SK-N-SH (cell line): ENCODE data around the gene MCRIP2. TPM values are rescaled to one million over a fixed set of nuclear protein-coding genes. Genes with fewer than 3 reads are reported as not detected.

ENCODE experiments used
- CTCF ChIA-PET: fragments of 300-600, 350-600 bp; formaldehyde crosslinking; extraction: SDS; loops from one replicate; lab custom pipeline; 2021; lab: Yijun Ruan, JAX
- POLR2A ChIA-PET: fragments of 350-600 bp; sonication (Branson Sonifier 250); formaldehyde crosslinking; extraction: SDS; loops from one replicate; lab custom pipeline; 2020; ENCODE audit warnings: antibody characterized with exemption, inconsistent platforms; lab: Yijun Ruan, JAX
- DNase-seq: peaks from one replicate; pipeline ENCODE4 v3.0.0; 2012
- H2AFZ ChIP-seq: fragments of 200-600 bp; sonication (generic); 2 replicates; pipeline ENCODE4 v1.8.1; 2016; ENCODE audit warnings: antibody characterized with exemption, mild to moderate bottlenecking, low read depth
- H3F3A ChIP-seq: fragments of 200-600 bp; sonication (generic); replicated peaks from 2 replicates; pipeline ENCODE3; 2016; ENCODE audit warnings: antibody characterized with exemption, mild to moderate bottlenecking; ENCODE audit not compliant: insufficient read depth
- H3K27ac ChIP-seq, 2 experiments: fragments of 200-500 bp in 1 of 2; fragments of 200-600 bp in 1 of 2; sonication (Bioruptor generic) in 1 of 2; sonication (generic), shearing (Covaris generic) in 1 of 2; 2 replicates each; pipeline versions ENCODE4 v1.5.1 to v1.6.1; 2014 to 2016; ENCODE audit warnings: low read depth in 2 of 2, inconsistent platforms in 1 of 2, low read length in 1 of 2, mild to moderate bottlenecking in 1 of 2, mixed read lengths in 1 of 2
- H3K27me3 ChIP-seq: fragments of 200-600 bp; sonication (generic), shearing (Covaris generic); 2 replicates; pipeline ENCODE4 v1.6.1; 2016; ENCODE audit warnings: mixed run types; ENCODE audit not compliant: insufficient read depth
- H3K36me3 ChIP-seq, 2 experiments: fragments of 200-500 bp in 1 of 2; fragments of 200-600 bp in 1 of 2; sonication (Bioruptor generic) in 1 of 2; sonication (generic) in 1 of 2; replicated peaks in 1 of 2; 2 replicates each; pipeline versions ENCODE3 to v1.5.1; 2014 to 2016; ENCODE audit warnings: low read length in 1 of 2, mild to moderate bottlenecking in 1 of 2; ENCODE audit not compliant: insufficient read depth in 2 of 2, control insufficient read depth in 1 of 2
- H3K4me1 ChIP-seq, 2 experiments: fragments of 200-500 bp in 1 of 2; fragments of 200-600 bp in 1 of 2; sonication (Bioruptor generic) in 1 of 2; sonication (generic), shearing (Covaris generic) in 1 of 2; 2 replicates each; pipeline versions ENCODE4 v1.5.1 to v1.6.1; 2014 to 2016; ENCODE audit warnings: low read depth in 1 of 2, low read length in 1 of 2, mixed run types in 1 of 2; ENCODE audit not compliant: insufficient read depth in 2 of 2, control insufficient read depth in 1 of 2
- H3K4me2 ChIP-seq: fragments of 200-600 bp; sonication (generic), shearing (Covaris generic); 2 replicates; pipeline ENCODE4 v1.6.1; 2017; ENCODE audit warnings: mixed run types
- H3K4me3 ChIP-seq, 2 experiments: fragments of 200-500 bp in 1 of 2; fragments of 200-600 bp in 1 of 2; sonication (Bioruptor generic) in 1 of 2; sonication (generic), shearing (Covaris generic) in 1 of 2; 2 replicates each; pipeline versions ENCODE4 v1.5.1 to v1.8.1; 2014 to 2016; ENCODE audit warnings: low read depth in 2 of 2, inconsistent platforms in 1 of 2, low read length in 1 of 2, mild to moderate bottlenecking in 1 of 2, mixed read lengths in 1 of 2, moderate library complexity in 1 of 2
- H3K79me2 ChIP-seq: fragments of 200-600 bp; sonication (generic); 2 replicates; pipeline ENCODE4 v1.8.1; 2017; ENCODE audit warnings: mild to moderate bottlenecking; ENCODE audit not compliant: insufficient read depth
- H3K9ac ChIP-seq: fragments of 200-600 bp; sonication (generic); 2 replicates; pipeline ENCODE4 v1.6.1; 2017; ENCODE audit warnings: mixed run types
- H3K9me2 ChIP-seq: fragments of 200-600 bp; sonication (generic); 2 replicates; pipeline ENCODE4 v1.6.1; 2017; ENCODE audit warnings: mixed run types
- H3K9me3 ChIP-seq: fragments of 200-600 bp; sonication (generic); 2 replicates; pipeline ENCODE4 v1.6.1; 2017; ENCODE audit warnings: mixed run types, mild to moderate bottlenecking, moderate library complexity
- H4K20me1 ChIP-seq: fragments of 200-600 bp; sonication (generic); 2 replicates; pipeline ENCODE4 v1.6.1; 2017; ENCODE audit warnings: mild to moderate bottlenecking, mixed run types; ENCODE audit not compliant: insufficient read depth
- ELF1 ChIP-seq: IDR thresholded peaks from 2 replicates; pipeline ENCODE4 v1.4.0; 2012
- FOXM1 ChIP-seq: IDR thresholded peaks from 2 replicates; pipeline ENCODE4 v1.4.0; 2012; ENCODE audit warnings: low read depth, mild to moderate bottlenecking
- JUND ChIP-seq: IDR thresholded peaks from 2 replicates; pipeline ENCODE4 v1.4.0; 2012
- MEF2A ChIP-seq: IDR thresholded peaks from 2 replicates; pipeline ENCODE4 v1.4.0; 2012; ENCODE audit warnings: low read depth, borderline replicate concordance
- MXI1 ChIP-seq: IDR thresholded peaks from 2 replicates; pipeline ENCODE4 v1.6.1; 2012; ENCODE audit warnings: mild to moderate bottlenecking, low read depth, low read length, improper control_type of control experiment
- NRF1 ChIP-seq: IDR thresholded peaks from 2 replicates; pipeline ENCODE4 v1.6.1; 2012; ENCODE audit warnings: low read depth, mild to moderate bottlenecking, low read length
- POLR2AphosphoS5 ChIP-seq: IDR thresholded peaks from 2 replicates; pipeline ENCODE4 v1.6.1; 2012; ENCODE audit warnings: low read depth, low read length
- RAD21 ChIP-seq: IDR thresholded peaks from 2 replicates; pipeline ENCODE4 v1.6.1; 2012; ENCODE audit warnings: mild to moderate bottlenecking, low read length
- RFX5 ChIP-seq: IDR thresholded peaks from 2 replicates; pipeline ENCODE4 v1.6.1; 2012; ENCODE audit warnings: mild to moderate bottlenecking, improper control_type of control experiment, low read length
- RXRA ChIP-seq: IDR thresholded peaks from 2 replicates; pipeline ENCODE4 v1.4.0; 2012; ENCODE audit warnings: low read depth, mild to moderate bottlenecking, borderline replicate concordance
- SIN3A ChIP-seq: IDR thresholded peaks from 2 replicates; pipeline ENCODE4 v1.6.1; 2012; ENCODE audit warnings: low read depth, mild to moderate bottlenecking, low read length, moderate library complexity, borderline replicate concordance
- TAF1 ChIP-seq: IDR thresholded peaks from 2 replicates; pipeline ENCODE4 v1.6.1; 2012; ENCODE audit warnings: low read depth, mild to moderate bottlenecking, low read length, moderate library complexity, borderline replicate concordance
- TCF12 ChIP-seq: IDR thresholded peaks from 2 replicates; pipeline ENCODE4 v1.4.0; 2012
- YY1 ChIP-seq: IDR thresholded peaks from 2 replicates; pipeline ENCODE4 v1.4.0; 2012; ENCODE audit warnings: low read depth, mild to moderate bottlenecking
- WGBS: methylation state at CpG from one replicate; pipeline ENCODE4 v1.1.6; 2017; ENCODE audit warnings: low lambda C conversion rate; 5-methylcytosine and 5-hydroxymethylcytosine counted together
- polyA plus RNA-seq, 3 experiments: library from polyadenylated mRNA; depleted of rRNA; stranded (reverse); fragments of >200 nt; gene quantifications; 2 replicates each; pipeline ENCODE4 v1.2.3, GENCODE V29; 2012
- TF ChIP-seq, protein P1 (sequence below): IDR thresholded peaks from 2 replicates; pipeline ENCODE4 v1.4.0; 2012; ENCODE audit warnings: low read depth, borderline replicate concordance
- TF ChIP-seq, protein P2 (sequence below): IDR thresholded peaks from 2 replicates; pipeline ENCODE4 v1.4.0; 2012; ENCODE audit warnings: low read depth
- TF ChIP-seq, protein P3 (sequence below): IDR thresholded peaks from 2 replicates; pipeline ENCODE4 v1.4.0; 2012; ENCODE audit warnings: low read depth, borderline replicate concordance
- TF ChIP-seq, protein P4 (sequence below): IDR thresholded peaks from 2 replicates; pipeline ENCODE4 v1.6.1; 2012; ENCODE audit warnings: mild to moderate bottlenecking, low read depth, low read length, moderate library complexity
- TF ChIP-seq, protein P5 (sequence below): fragments of 150-350 bp; IDR thresholded peaks from 2 replicates; pipeline ENCODE4 v1.6.1; 2017; ENCODE audit warnings: antibody characterized with exemption, low read length, low read depth, borderline replicate concordance

Gene MCRIP2
- polyA plus RNA-seq, 1 of the 3 experiments (the other 2 are of a cell fraction): 36.9 TPM

DNA sequence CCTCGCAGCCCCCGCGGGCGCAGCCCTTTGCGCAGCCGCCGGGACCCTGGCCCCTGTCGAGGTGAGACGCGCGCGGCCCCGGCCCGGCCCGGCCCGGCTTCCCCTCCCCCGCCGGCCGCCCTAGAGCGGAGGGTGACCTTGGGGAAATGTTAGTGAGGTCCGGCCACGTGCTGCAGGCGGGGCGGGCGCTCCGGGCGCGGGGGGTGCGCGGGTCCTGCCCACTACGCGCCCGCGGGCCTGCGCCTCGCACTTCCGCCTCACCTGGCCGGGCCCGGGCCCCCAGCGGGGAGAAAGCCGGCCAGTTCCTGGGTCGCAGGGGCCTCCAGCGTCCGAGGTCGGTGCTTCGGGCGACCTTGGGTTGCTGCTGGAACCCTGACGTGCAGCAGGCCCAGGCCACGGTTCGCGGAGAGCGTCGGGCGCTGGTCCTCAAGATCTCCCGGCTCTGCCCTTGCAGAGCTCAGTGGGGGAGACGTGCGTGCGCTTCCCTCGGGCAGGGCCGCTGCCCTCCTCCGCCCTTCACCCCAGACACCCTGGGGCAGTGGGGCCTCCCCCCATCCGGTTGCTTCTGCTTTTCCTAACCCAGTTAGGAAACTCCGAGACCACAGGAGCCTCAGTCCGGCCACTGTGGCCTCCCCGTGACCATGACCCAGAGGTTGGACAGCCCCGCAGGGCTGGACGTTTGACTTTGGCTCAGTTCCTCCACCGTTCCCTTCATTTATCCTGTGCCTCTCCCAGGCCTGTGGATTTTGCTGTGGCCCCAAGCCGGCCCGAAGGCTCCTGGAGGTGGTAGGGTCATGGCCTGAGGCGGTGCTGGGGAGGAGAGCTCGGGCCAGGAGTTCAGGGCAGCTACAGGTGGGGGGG is 791 bp downstream of the MCRIP2 start:
- POLR2A ChIA-PET: interaction anchor here (1.0 to 1.9 kb wide), 2 partner anchors 10 to 37 kb away, joined by 4 read pairs; no protein-coding TSS in a partner anchor
- CTCF ChIA-PET: interaction anchor here (0.6 to 2.1 kb wide), 5 partner anchors 14 to 52 kb away, joined by 3 to 11 read pairs (median 3); partner anchors contain the start of genes RAB40C and STUB1
- no peaks in the 10 kb centered on the region for H3K9me3 ChIP-seq
- TF ChIP-seq, protein P1, sequence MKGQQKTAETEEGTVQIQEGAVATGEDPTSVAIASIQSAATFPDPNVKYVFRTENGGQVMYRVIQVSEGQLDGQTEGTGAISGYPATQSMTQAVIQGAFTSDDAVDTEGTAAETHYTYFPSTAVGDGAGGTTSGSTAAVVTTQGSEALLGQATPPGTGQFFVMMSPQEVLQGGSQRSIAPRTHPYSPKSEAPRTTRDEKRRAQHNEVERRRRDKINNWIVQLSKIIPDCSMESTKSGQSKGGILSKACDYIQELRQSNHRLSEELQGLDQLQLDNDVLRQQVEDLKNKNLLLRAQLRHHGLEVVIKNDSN: peak; percentile 66; the same call in 1 of the 2 replicates
- no peak for TF ChIP-seq JUND
- TF ChIP-seq, protein P2, sequence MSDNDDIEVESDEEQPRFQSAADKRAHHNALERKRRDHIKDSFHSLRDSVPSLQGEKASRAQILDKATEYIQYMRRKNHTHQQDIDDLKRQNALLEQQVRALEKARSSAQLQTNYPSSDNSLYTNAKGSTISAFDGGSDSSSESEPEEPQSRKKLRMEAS: peak; percentile 74; the same call in 1 of the 2 replicates
- TF ChIP-seq ELF1: no peak
- no peaks in the 10 kb centered on the region for H3K27me3 ChIP-seq
- H3K4me1 ChIP-seq: peaks cover 6 to 35% of the 10 kb centered on the region in 2 experiments; a peak in 2 of 4 replicates
- H3K9ac ChIP-seq: peak overlapping the region; percentile 83; the same call in 1 of the 2 replicates
- peak overlapping the region; percentile 35 for H2AFZ ChIP-seq
- H4K20me1 ChIP-seq: no peaks in the 10 kb centered on the region
- peak overlapping the region; percentile 73 to 76 for H3K4me3 ChIP-seq
- peak overlapping the region in 1 of 2 experiments; percentile 61; a peak in 1 of 4 replicates for H3K27ac ChIP-seq
- H3F3A ChIP-seq: peaks cover 13% of the 10 kb centered on the region
- peaks cover 11% of the 10 kb centered on the region; the same call in 1 of the 2 replicates for H3K79me2 ChIP-seq
- DNase-seq: peak; percentile 70
- WGBS: 75% methylated on average over 11 of the region's 72 CpGs
- H3K4me2 ChIP-seq: peak overlapping the region; percentile 86
- no peaks in the 10 kb centered on the region for H3K9me2 ChIP-seq
- H3K36me3 ChIP-seq: no peaks in the 10 kb centered on the region

DNA sequence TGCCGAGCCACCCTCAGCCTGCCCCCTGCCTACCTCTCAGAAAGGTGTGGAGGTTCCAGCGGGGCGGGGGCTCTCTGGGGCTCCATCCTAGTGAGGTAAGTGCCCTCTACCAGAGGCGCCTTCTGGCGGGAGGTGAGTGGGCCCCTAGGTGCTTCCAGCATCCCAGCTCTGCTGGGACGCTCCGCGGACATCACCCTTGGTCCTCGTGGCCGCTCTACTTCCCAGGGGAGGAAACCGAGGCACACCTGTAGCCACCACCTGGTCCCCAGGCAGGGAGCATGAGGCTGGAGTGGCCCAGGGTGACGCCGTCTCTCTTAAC is 1.4 kb downstream of the MCRIP2 start:
- DNase-seq: no peak
- ChIA-PET CTCF (interaction anchor here (0.6 to 2.1 kb wide), 4 partner anchors 18 to 53 kb away, joined by 3 to 11 read pairs (median 4); partner anchors contain the start of genes RAB40C and STUB1), POLR2A (interaction anchor here (1.0 to 1.9 kb wide), 2 partner anchors 10 to 36 kb away, joined by 4 read pairs; no protein-coding TSS in a partner anchor)
- Histone ChIP-seq H3K9me3 (no peaks in the 10 kb centered on the region), H3K4me2 (peak overlapping the region; percentile 86), H3K27me3 (no peaks in the 10 kb centered on the region), H3K9me2 (no peaks in the 10 kb centered on the region), H4K20me1 (no peaks in the 10 kb centered on the region), H2AFZ (no peak overlapping the region), H3K9ac (no peak overlapping the region), H3F3A (peaks cover 13% of the 10 kb centered on the region), H3K4me1 (peaks cover 7 to 35% of the 10 kb centered on the region in 2 experiments; a peak in 2 of 4 replicates), H3K36me3 (no peaks in the 10 kb centered on the region), H3K27ac (no peak overlapping the region), H3K4me3 (peak overlapping the region; percentile 73 to 76), H3K79me2 (peaks cover 13% of the 10 kb centered on the region; the same call in 1 of the 2 replicates)
- 96% methylated on average over 9 of the region's 13 CpGs for WGBS
- TF ChIP-seq TAF1 (no peak), TCF12 (no peak), MEF2A (no peak), YY1 (no peak), JUND (no peak), RFX5 (no peak), MXI1 (no peak), FOXM1 (no peak), POLR2AphosphoS5 (no peak), RXRA (no peak), RAD21 (no peak), SIN3A (no peak), NRF1 (no peak)
- TF ChIP-seq, protein P3, sequence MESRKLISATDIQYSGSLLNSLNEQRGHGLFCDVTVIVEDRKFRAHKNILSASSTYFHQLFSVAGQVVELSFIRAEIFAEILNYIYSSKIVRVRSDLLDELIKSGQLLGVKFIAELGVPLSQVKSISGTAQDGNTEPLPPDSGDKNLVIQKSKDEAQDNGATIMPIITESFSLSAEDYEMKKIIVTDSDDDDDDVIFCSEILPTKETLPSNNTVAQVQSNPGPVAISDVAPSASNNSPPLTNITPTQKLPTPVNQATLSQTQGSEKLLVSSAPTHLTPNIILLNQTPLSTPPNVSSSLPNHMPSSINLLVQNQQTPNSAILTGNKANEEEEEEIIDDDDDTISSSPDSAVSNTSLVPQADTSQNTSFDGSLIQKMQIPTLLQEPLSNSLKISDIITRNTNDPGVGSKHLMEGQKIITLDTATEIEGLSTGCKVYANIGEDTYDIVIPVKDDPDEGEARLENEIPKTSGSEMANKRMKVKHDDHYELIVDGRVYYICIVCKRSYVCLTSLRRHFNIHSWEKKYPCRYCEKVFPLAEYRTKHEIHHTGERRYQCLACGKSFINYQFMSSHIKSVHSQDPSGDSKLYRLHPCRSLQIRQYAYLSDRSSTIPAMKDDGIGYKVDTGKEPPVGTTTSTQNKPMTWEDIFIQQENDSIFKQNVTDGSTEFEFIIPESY: no peak
- TF ChIP-seq, protein P4, sequence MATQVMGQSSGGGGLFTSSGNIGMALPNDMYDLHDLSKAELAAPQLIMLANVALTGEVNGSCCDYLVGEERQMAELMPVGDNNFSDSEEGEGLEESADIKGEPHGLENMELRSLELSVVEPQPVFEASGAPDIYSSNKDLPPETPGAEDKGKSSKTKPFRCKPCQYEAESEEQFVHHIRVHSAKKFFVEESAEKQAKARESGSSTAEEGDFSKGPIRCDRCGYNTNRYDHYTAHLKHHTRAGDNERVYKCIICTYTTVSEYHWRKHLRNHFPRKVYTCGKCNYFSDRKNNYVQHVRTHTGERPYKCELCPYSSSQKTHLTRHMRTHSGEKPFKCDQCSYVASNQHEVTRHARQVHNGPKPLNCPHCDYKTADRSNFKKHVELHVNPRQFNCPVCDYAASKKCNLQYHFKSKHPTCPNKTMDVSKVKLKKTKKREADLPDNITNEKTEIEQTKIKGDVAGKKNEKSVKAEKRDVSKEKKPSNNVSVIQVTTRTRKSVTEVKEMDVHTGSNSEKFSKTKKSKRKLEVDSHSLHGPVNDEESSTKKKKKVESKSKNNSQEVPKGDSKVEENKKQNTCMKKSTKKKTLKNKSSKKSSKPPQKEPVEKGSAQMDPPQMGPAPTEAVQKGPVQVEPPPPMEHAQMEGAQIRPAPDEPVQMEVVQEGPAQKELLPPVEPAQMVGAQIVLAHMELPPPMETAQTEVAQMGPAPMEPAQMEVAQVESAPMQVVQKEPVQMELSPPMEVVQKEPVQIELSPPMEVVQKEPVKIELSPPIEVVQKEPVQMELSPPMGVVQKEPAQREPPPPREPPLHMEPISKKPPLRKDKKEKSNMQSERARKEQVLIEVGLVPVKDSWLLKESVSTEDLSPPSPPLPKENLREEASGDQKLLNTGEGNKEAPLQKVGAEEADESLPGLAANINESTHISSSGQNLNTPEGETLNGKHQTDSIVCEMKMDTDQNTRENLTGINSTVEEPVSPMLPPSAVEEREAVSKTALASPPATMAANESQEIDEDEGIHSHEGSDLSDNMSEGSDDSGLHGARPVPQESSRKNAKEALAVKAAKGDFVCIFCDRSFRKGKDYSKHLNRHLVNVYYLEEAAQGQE: no peak
- TF ChIP-seq, protein P5, sequence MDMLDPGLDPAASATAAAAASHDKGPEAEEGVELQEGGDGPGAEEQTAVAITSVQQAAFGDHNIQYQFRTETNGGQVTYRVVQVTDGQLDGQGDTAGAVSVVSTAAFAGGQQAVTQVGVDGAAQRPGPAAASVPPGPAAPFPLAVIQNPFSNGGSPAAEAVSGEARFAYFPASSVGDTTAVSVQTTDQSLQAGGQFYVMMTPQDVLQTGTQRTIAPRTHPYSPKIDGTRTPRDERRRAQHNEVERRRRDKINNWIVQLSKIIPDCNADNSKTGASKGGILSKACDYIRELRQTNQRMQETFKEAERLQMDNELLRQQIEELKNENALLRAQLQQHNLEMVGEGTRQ: no peak
